Fibroblast of skin of right quadriceps (primary cell): ENCODE measurements around the gene TMPRSS9.
"Not testable (repeated sequence)": the region's sequence is repeated elsewhere in the genome, so short reads cannot be mapped to it uniquely, and the experiment has no call there.

ENCODE experiments used
- DNase-seq: peaks from one replicate; pipeline ENCODE4 v3.0.0-alpha.2; 2013

The TMPRSS9 gene

DNA sequence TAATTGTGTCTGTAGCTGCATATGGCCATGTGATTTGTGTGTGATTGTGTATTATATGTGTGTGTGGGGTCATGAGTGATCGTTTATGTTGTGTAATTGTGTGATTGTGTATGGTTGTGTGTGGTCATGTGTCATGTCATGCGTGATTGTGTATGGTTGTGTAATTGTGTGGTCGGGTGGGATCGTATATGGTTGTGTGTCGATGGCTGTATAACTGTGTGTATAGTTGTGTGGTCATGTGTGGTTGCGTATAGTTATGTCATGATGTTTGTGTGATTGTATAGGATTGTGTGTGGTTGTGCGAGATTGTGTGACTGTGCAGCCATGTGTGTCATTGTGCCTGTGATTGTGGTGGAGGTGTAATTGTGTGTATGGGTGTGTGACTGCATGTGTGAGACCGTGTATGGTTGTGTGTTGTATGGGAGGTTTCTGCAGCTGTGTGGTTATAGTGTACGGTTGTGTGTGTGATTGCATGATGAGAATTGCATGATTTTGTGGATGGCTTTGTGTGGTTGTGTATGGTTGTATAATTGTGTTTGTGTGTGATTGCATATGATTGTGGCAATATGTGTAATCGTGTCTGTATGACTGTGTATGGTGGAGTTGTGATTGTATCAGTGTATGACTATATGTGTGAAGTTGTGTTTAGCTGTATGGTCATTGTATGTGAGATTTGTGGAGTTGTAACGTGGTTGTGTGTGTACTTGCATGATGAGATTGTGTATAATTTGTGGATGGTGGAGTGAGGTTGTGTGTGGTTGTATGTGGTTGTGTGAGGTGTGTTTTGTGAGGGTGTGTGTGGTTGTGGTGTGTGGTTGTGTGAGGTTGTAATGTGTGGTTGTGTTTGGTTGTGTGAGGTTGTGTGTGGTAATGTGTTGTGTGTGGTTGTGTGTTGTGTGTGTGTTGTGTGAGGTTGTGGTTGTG is 2.2 kb downstream of the TMPRSS9 start:
- no peak for DNase-seq

DNA sequence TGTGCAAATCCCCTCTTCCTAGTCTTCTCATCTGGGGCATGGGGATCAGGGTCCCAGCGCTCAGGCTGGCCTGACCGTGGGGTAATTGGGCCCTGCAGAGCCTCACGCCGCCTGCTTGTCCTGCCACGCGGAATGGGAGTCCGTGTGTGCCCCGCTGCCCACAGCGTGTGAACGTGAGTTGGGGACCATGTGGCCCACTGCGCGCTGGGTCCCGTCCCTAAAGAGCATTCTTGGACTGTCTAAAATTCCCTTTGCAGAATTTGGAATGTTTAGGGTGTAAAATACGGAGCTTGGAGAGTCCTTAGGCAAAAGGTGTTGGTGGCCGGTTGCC is 2.9 kb downstream of the TMPRSS9 start:
- no peak for DNase-seq

DNA sequence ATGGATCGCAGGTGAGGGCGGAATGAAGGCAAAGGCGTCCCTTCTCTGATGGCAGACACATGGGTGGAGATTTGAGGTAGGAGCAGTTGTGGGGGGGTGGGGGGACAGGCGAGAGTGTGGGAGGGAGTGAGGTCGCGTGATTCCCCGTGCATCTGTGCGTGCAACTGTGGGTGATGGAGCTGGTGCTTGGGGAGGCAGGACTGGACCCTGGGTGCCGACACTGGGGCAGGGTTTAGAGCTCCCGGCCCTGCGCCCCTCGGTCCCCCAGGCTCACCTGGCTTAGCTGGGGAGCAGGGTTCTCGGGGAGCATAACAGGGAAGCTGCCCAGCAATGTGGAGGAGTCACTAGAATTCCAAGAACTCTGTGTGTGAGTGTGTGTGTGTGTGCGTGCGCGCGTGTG is 3.4 kb downstream of the TMPRSS9 start:
- DNase-seq: no peak

DNA sequence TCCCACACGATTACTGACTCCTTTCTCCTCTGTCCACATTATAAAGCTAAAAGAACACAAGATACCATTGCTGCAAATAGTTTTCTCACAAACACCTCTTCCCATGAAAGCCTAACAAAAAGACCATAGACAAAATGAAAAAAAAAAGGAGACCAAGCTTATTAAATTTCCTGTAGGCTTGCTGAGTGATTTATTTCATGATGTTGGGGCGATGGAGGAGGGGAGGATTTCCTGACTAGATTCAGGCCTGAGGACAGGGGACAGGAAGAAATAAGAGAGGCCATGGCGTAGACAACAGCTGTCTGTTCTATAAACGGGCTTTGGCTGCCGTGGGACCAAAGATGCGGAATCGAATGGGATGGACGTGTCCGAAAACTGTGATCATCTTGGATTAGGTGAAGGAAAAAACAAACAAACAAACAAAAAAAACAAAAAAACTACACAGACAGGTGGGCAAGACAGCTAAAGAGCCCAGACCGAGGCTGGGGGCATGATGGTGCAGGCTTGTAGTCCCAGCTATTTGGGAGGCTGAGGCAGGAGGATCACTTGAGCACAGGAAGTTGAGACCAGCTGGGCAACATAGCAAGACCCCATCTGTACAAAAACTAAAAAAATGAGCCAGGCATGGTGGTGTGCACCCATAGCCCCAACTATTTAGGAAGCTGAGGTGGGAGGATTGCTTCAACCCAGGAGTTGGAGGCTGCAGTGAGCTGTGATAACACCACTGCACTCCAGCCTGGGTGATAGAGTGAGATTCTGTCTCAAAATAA is 5.3 kb downstream of the TMPRSS9 start:
- no peak for DNase-seq

DNA sequence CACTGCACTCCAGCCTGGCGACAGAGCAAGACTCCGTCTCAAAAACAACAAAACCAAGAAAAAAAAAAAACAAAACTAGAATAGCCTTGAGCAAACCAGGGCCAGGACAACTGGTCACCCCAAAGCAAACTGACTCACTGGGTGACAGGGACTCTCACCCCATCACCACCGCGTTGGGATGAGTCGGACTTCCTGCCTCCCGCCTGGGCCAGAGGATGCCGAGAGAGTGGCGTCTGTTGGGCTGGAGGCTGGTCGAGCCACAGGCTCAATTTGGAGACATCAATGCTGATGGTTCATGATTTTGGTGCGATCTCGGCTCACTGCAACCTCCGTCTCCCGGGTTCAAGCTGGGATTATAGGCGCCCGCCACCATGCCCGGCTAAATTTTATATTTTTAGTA is 11.6 kb downstream of the TMPRSS9 start:
- peak; percentile 45 for DNase-seq

DNA sequence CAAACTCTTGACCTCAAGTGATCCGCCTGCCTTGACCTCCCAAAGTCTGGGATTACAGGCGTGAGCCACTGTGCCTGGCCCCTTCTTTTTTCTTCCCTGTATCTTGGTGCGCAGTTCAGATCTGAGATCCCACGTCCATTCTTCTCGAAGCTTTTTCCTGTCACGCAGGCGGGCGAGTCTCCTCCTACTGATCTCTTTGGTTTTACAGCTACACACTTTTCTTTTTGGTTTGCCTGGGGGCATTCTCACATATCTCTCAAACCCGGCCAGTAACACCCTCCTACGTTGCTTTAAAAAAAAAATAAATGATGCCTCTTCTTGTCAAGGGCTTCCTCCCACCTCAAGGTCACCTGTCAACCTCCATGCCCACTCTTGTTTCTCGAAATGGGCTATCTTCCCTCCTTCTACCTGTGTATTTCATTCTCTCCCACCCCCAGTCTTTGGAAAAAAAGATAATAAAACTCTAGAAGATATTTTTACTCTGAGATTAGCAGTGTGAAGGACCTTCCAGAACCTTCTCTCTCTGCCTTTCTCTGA is 12.1 kb downstream of the TMPRSS9 start:
- no peak for DNase-seq

DNA sequence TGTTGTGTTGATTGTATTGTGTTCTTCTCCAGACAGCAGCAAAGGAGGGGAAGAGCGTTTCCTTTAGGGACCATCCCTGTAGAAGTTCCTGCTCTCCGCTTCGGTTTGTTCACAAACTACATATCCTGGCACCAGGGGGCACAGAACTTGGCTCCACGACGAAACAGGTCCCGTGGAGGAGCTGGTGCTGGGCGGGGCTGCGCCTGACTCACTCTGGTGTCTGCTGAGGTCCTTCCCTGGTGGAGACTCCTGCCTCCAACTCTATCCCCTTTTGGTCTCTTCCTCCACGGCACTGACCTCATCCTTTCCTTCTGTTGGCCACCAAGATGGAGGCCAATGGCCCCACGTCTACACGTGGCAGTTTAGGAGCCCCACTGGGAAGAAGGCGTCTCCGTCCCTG is 14.7 kb downstream of the TMPRSS9 start:
- no peak for DNase-seq

DNA sequence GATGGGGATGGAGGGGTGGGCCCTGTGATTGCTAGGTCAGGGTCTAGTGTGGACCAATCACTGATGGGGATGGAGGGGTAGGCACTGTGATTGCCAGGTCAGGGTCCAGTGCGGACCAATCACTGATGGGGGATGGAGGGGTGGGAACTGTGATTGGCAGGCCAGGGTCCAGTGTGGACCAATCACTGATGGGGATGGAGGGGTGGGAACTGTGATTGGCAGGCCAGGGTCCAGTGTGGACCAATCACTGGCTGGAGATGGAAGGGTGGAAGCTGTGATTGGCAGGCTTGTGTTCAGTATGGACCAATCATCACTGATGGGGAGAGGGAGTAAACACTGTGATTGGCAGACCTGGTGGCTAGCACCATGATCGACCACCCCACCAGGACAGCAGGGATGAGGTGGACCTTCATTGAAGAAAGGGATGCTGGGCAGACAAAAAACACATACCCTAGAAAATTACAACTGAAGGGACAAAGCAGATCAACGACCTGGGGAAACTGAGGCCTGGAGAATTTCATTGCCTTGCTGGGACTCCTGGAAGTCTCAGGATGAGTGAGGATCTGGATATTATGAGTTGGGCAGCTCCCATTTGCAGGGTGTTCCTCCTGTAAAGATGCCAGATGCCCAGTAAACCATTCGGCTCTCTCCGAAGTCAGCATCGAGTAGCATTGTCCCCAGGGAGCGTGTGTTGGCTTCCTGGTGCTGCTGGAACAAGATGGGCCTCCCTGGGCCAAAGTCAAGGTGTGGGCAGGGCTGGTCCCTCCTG is 15.5 kb downstream of the TMPRSS9 start:
- DNase-seq: no peak

DNA sequence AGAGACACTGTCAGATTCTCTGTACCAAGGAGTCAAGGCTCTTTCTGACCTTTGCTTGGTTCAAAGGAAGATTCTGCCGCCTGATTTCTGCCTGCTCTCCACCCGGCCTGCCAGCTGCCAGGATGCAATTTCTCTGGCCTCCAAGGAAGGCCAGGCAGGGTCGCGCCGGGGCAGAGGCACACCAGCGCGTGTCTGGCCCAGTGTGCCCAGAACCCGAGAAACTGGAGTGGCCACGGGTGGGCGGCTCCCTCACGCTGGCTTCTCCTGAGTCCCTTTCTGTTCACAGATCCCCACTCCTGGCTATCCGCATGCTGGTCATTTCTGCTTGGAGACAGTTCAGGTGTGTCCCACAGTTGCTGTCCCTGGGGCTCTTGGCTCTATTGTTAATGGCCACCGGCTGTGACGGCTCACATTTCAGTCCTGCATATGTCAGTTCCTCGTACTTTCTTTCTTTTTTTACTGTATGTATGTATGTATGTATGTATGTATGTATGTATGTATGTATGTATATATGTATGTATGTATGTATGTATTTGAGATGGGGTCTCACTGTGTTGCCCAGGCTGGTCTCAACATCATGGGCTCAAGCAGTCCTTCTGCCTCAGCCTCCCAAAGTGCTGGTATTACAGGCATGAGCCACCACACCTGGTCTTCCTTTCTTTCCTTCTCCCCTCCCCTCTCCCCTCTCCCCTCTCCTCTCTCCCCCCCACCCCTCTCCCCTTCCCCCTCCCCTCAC is 16.9 kb downstream of the TMPRSS9 start:
- DNase-seq: no peak

DNA sequence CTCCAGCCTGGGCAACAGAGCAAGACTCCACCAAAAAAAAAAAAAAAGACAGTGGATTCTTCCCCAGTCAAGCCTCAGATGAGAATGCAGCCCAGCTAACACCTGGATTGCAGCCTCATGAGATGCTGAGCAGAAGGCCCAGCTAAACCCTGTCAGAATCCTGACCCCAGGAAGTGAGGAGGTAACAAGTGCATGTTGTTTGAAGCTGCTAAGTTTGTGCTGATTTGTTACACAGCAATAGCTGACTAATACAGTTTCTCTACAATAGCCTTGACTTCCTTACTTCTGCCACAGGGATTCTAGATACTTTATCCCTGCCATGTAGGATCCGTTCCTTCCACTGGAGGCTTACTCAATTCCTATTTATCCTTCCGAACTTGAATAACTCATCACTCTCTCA is 20.5 kb downstream of the TMPRSS9 start:
- DNase-seq: no peak

DNA sequence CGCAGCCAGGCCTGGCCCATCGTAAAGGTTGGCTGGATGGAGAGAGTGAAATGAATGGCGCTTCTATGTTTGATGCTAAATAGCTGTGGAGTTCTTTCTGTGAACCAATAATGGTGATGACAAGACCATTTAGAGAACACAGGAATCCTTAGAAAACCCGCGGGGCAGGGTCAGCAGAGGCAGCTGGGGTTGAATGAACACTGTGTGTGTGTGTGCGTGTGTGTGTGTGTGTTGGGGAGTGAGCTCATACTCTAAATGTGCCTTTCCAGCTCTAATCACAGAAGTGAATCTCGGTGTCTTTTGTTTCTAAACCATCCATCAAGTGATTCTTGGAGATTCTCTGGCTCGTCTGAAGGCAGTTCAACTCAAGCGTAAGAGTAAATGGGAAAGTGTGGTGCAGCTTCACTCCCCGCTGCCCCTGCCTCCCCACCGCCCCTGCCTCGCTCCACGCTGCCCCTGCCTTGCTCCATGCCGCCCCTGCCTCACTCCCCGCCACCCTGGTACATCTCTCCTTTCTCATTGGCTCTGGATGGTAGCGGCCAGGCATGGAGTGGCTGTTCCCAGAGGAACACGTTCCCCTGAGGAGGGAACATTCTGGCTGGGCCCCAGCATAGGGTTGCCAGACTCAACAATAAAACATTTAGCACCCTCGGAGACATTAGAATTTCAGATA is 21.2 kb downstream of the TMPRSS9 start:
- peak; percentile 19 for DNase-seq

DNA sequence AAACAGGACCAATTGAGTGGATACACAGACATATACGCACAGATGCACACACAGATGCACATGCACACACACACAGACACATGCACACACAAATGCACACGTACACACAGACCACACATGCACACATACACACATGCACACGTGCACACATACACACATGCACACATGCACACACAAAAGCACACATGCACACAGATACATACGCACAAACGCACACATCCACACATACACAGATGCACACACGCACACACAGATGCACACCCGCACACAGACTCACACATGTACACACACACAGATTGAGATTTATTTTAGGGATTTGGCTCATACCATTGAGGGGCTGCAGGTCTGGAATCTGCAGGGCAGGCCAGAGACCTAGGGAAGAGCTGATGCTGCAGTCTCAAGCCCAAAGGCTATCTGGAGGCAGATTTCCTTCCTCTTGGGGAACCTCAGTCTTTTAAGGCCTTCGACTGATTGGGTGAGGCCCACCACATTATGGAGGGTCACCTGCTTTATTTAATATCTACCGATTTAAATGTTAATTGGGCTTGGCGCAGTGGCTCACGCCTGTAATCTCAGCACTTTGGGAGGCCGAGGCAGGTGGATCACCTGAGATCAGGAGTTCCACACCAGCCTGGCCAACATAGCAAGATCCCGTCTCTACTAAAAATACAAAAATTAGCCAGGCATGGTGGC is 22.6 kb downstream of the TMPRSS9 start:
- DNase-seq: no peak

DNA sequence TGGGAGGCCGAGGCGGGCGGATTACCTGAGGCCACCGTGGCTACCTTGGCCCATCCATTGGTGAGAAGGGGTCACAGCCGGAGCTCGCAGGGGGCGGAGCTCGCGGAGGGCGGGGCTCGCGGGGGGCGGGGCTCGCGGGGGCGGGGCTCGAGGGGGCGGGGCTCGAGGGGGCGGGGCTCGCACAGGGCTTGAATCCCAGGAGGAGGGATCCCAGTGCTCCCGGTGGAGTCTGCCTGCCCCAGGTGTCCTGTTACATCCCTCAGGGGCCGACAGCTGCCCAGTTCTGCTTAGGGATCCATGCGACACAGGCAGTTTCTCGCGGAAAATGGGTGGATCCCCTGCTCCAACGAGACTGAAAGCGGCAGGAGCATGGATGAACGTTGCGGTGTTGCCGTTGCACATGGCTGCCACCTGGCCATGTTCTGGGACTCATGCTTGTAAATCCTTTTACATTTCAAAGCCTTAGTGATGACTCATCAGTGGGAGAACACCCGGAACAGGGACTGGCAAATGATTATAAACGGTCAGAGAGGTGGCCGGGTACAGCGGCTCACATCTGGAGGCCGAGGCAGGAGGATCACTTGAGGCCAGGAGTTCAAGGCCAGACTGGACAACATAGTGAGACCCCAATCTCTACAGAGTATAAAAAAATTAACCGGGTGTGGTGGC is 25.1 kb downstream of the TMPRSS9 start:
- peak; percentile 85 for DNase-seq

DNA sequence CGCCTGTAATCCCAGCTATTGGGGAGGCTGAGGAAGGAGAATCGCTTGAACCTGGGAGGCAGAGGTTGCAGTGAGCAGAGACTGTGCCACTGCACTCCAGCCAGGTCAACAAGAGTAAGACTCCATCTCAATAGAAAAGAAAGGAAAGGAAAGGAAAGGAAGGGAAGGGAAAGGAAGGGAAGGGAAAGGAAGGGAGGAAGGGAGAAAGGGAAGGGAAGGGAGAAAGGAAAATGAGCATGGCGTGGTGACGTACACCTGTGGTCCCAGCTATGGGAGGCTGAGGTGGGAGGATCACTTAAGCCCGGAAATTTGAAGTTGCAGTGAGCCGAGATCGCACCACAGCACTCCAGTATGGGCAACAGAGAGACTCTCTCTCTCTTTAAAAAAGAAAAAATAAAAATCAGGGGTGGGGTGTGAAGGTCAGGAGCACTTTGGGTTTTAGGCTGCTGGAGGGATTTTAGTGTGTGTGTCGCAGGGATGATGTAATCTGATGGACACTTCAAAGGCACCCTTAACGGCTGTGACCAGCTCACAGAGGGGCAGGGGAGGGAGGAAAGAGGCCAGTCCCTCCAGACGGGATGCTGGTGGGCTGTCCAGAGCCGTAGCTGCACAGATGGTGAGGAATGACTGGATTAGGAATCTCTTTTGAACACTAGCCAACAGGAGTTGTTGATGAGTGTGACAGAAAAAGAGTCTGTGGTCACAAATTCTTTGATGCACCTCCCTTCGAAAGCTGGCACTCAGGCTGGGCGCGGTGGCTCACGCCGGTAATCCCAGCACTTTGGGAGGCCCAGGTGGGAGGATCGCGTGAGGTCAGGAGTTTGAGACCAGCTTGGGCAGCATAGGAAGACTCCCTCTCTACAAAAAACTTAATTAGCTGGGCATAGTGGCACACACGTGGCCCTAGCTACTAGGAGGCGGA is 27.6 kb downstream of the TMPRSS9 start:
- DNase-seq: no peak

DNA sequence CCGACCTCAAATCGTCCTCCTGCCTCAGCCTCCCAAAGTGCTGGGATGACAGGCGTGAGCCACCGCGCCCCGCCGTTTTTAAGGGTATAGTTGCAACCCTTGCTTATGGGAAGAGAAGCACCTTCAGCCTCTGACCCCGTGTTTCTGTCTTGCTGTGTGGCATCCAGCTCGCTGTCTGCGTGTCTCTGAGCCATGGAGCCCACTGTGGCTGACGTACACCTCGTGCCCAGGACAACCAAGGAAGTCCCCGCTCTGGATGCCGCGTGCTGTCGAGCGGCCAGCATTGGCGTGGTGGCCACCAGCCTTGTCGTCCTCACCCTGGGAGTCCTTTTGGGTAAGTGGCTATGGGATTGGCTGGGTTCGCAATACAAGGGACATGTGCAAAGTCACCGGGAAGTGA is 29.5 kb downstream of the TMPRSS9 start:
- DNase-seq: no peak

DNA sequence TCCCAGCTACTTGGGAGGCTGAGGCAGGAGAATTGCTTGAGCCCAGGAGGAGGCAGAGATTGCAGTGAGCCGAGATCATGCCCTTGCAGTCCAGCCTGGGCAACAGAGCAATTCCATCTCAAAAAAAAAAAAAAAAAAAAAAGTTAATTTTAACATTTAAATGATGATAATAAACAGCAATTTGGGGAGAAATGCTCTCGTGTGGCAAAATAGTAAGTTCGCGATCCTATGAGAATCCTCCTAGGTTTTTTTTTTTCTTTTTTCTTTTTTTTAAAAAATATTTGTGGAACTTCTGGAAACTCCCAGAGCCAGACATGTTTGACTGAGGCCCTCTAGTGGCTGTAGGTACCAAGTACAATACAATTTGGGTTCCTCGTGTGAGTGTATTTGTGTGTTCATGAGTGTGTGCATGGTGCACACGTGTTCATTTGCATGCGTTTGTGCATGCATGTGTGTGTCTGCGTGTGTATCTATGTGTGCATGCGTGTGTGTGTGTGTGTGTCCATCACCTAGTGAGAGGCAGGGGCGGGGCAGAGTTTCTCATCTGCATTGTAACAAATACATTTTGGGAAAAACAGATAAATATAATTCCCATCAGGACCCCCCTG is 31.2 kb downstream of the TMPRSS9 start:
- DNase-seq: peak; percentile 75

DNA sequence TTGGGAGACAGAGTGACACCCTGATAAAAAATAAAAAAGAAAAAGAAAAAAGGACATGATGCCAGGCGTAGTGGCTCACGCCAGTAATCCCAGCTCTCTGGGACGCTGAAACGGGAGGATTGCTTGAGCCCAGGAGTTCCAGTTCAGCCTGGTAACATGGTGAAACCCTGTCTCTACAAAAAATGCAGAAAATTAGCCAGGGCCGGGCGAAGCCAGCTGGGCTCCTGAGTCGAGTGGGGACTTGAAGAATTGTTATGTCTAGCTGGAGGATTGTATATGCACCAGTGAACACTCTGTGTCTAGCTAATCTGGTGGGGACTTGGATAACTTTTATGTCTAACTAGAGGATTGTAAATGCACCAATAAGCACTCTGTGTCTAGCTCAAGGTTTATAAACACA is 32.3 kb downstream of the TMPRSS9 start:
- DNase-seq: no peak

DNA sequence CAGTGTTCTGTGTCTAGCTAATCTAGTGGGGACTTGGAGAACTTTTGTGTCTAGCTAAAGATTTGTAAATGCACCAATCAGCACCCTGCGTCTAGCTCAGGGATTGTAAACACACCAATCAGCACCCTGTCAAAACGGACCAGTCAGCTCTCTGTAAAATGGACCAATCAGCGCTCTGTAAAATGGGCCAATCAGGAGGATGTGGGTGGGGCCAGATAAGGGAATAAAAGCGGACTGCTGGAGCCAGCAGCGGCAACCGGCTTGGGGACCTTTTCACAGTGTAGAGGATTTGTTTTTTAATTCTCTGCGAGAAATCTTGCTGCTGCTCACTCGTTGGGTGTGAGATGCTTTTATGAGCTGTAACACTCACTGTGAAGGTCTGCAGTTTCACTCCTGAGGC is 32.8 kb downstream of the TMPRSS9 start:
- not testable (repeated sequence) for DNase-seq

DNA sequence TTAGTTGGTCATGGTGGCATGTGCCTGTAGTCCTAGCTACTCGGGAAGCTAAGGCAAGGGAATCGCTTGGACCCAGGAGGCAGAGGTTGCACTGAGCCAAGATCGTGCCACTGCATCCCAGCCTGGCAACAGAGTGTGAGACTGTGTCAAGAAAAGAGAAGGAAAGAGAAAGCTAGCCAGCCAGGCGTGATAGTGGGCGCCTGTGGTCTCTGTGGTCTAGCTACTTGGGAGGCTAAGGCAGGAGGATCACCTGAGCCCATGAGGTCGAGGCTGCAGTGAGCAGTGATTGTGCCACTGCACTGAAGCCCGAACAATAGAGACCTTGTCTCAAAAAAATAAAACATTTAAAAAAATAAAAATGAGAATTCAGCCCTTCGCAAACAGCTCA is 34.0 kb downstream of the TMPRSS9 start:
- DNase-seq: no peak
